ENCODE data around the gene STAP2.

The STAP2 gene

DNA sequence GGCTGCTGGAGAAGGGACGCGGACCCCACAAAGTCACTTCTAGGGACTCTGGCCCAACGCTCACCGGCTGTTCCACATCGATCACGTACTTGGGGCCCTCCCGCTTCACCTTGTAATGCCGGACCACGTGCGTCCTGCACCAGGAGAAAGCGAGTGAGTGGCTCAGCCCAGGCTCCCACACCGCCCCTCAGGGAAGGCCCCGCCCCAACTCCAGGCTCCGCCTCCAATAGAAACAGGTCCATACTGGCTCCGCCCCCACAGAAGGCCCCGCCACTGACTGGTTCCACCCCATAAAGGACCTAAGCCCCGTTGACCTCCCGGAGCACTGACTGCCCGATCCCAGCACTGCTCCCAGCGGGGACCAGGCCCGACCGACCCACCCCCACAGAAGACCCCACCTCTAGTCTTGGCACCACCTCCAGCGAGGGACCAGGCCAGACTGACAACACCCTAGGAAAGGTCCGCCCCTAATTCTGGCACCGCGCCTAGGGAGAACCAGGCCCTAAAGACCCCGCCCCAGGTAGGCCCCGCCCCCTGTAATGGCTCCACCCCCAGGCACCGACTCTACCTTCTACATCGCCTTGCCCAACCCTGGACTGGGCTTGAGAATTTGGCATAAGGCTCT is 11.3 kb downstream of the STAP2 start:
- ATAC-seq (peak; percentile 14), DNase-seq (peak; percentile 78)

DNA sequence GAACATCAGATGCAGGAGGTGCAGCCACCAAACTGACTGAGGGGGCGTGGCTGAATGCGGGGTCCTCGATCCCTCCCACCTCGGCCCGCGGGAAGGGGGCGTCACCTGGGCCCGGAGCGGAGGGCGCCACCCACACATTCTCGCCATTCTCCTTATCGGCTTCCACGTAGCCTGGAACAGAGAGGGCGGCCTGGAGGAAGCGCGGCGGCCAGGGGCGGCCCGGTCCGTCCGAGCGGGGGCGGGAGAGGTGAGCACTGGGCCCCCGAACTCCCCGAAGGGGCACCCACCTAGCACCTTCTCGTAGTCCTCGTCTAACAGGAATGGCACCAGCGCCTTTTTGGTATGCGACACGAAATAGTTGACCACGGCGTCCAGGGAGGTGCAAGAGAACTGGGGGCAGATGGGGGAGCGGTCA is 11.8 kb downstream of the STAP2 start:
- DNase-seq, result peak; percentile 37
- no peak for ATAC-seq

DNA sequence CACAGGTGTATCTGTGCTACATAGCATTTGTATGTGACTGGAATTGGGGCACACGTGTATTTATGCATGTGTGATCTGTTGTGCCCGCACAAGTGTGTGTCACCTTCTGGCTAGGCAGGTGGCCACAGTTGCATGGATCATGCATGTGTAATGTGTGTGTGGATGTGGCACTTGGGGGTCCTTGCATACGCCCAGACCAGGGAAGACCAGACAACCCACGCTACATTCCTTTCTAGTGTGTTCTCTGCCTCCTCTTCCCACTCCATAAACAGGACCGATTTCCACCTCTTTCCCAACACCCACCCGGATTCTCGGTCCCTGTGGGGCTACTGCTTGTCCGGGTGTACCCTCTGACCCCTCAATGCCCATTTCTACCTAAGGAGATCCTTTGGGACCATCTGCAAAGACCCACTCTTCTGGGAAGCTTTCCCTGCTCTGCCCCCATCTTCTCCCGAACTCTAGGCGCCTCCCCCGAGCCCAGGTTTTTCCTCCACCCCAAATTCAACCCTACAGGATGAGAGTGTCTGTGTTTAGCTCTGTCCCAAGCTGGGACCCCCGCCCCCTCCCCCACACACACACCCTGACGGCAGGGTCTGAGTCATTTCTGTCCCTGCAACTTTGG is 12.3 kb downstream of the STAP2 start:
- DNase-seq (no peak), ATAC-seq (no peak)

DNA sequence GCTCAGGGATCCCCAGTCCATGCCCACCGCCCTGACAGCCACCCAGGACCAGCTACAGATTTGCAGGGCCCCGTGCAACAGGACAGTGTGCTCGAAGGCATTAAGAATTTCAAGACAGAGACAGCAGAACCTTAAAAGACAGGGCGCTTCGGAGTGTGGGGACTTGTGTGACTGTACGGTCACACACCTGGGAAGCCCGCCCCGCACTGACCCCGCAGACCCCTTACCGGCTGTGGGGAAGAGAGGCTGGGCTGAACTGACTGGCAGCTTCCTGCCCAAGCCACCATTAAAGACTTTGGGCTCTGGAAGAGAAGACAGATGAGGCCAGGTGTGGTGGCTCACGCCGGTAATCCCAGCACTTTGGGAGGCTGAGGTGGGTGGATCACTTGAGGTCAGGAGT is 14.4 kb downstream of the STAP2 start:
- ATAC-seq (no peak), DNase-seq (no peak)

DNA sequence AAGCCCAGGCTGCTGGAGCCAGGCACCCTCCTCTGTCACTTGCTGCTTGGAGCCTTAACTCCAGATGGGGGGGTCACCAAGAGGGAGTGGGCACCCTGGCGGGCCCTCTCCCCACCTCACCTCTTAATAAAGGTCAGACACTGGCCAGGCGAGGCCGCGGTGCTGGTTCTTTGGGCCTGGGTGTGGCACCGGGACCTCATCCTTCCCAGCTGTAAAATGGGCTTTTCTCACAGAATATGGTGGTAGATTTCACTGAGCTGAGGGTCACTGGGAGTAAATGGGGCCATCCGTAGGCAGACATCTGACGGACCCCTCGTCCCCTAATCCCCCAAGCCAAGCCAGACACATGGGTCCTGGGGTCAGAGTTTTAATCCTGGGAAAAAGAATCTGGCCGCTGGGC is 14.9 kb downstream of the STAP2 start:
- ATAC-seq (no peak), DNase-seq (no peak)

DNA sequence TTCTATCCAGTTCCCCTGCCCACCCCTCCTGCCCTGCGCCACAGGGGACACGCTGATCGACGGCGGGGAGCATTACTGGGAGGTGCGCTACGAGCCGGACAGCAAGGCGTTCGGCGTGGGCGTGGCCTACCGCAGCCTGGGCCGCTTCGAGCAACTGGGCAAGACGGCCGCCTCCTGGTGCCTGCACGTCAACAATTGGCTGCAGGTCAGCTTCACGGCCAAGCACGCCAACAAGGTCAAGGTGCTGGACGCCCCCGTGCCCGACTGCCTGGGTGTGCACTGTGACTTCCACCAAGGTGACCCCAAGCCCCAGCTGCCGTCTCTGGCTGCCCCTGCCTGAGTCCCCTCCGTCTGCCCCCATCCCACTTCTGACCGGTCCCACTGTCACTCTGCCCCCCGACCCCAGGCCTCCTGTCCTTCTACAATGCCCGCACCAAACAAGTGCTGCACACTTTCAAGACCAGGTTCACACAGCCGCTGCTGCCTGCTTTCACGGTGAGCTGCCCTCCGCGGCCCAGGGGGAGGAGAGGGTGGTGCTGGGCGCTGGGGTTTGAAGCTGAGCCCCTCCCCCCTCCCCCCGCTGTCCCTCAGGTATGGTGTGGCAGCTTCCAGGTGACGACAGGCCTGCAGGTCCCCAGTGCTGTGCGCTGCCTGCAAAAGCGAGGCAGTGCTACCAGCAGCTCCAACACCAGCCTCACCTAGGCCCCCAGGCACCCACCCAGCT is 15.5 kb downstream of the STAP2 start:
- ATAC-seq, result no peak

DNA sequence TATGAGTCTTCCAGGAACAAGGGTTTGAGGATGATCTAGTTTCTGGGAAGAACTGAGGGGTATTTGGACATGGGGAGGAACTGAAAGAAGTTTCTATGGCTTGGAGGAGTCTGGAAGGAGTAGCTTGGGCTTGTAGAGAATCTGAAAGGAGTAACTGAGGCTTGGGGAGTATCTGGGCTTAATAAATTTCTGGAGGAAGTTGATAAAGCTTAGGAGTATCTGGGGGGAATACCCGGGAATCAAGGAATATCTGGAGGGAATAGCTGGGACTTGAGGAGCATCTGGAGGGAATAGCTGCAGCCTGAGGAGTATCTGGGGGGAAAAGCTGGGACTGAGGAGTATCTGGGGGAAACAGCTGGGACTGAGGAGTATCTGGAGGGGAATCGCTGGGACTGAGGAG is 18.2 kb downstream of the STAP2 start:
- ATAC-seq, result no peak
- no peak for DNase-seq

More for the DNA sequence above, 15.5 kb downstream of the STAP2 start:
- no peak for DNase-seq

DNA sequence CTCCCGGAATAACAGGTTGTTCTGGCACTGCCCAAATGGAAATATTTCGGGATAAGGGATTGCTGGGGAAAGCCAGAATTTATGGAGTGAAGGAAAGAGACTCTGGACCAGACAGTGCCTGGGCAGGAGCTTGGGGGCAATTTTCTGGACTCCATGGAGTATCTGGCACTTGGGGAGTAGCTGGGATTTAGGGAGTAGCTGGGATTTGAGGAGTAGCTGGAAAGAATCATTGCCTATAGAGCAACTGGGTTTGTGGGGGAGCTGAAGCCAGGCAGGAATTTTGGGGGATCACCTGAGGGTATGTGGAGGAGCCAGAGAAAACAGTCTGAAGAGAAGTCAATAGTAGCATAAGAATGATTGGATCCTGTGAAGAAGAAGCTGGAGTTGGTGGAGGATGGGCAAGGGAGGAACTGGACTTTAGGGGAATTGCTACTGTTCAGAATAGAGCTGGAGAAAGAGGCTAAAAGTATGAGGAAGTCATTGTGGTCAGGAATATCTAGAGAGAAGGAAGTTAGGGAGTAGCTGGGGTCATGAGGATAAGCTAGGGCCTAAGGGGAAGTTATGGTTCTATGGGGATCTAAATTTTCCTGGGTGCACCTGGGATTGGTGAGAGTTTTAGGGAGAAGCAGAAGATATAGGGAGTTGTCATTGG is 19.4 kb downstream of the STAP2 start:
- no peak for DNase-seq
- ATAC-seq, result no peak

DNA sequence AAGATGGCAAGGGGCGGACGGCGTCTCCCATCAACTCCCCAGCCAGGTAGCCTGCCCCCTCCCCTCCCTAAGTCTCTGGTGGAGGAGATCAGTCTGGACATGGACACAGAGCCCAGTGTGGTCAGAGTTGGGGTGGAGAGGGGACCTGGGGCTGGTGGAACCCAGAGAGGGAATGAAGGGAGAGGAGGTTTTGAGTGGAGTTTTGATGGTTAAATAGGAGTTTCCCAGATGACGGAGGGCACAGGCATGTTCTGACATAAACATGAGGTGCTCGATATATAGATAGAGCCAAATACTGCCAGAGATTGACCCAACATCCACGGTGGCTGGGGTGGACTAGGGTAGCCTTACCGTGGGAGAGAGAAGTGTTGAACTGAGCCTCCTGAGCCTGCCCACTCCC is 20.2 kb downstream of the STAP2 start:
- no peak for DNase-seq
- no peak for ATAC-seq

DNA sequence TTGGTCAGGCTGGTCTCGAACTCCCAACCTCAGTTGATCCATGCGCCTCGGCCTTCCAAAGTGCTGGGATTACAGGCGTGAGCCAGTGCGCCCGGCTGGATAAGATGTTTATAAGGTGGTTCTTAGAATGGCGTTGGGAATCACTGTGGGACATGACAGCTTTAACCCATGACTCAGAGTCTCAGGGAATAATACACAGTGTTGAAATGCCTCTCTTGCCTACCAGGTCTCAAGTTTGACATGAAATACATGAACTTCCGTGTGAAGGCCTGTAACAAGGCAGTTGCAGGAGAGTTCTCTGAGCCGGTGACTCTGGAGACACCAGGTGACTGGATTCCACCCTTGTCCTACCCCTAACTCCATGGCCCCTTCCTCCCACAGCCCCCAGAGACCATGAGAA is 21.7 kb downstream of the STAP2 start:
- ATAC-seq (no peak), DNase-seq (no peak)

DNA sequence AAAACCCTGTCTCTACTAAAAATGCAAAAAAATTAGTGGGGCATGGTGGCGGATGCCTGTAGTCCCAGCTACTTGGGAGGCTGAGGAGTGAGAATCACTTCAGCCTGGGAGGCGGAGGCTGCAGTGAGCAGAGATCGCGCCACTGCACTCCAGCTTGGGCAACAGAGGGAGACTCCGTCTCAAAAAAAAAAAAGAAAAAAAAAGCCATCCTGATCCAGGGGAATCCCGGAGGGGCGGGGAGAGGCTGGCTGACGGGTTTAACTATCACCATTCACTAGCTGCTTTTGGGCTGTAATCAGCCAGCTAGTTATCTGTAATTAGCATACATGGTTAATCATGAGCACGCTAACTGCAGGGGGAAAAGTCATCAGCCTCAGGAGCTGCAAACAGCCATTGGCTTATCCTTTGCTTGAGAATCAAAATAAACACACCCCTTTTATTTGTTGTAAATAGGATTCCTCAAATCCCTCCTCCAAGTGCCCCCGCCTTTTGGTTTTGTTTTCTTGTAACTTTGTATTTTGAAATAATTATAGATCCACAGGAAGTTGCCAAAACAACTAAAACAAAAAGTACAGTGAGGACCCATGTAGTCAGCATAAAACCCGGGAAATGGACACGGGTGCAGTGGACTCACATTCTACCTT is 24.7 kb downstream of the STAP2 start:
- ATAC-seq (no peak), DNase-seq (no peak)

DNA sequence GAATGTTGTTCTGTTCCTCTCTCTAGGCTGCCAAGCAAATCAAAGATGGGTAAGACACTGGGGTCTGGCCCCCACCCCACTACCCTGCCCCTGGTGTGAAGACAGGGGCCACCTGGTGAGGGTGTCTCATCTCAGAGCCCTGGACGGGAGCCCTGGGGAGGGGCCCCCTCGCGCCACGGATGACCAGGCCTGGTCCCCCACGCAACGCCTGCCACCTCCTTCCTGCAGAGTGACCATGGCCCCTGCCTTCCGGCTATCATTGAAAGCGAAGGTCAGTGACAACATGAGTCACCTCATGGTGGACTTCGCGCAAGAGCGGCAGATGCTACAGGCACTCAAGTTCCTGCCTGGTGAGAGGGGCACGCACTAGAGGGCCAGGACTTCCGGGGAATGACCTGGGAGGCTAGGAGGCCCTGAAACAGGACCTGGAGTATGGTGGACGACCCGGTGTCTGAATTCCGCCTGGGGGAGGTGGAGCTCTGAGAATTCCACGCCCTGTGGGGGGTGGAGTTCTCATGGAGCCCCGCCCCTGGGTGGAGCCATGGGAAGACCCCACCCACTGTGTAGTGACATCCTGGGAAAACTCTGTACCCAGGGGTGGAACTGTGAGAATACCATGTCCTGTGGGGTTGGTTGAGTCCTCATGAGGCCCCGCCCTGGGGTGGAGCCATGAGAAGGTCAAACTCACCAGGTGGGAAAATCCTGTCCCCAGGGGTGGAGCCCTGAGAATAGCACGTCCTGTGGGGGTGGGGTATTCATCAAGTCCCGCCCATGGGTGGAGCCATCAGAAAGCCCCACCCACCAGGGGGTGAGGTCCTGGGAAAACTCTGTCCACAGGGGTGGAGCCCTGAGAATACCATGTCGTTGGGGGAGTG is 28.1 kb downstream of the STAP2 start:
- DNase-seq (peak; percentile 39), ATAC-seq (peak; percentile 49)

DNA sequence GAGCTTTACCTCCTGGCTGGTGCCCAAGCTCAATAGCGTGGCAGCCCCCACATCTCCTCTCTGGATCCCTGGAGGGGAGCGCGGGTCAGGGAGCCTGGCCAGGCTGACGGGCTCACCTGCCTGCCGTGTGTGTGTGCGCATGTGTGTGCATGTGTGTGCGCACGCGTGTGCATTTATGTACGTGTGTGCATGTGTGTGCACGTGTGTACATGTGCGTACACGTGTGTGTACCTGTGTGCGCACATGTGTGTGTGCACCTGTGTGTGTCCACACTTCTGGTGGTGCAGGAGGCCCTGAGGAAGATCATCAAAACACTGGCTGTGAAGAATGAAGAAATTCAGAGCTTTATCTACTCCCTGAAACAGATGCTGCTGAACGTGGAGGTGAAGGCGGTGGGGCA is 33.0 kb downstream of the STAP2 start:
- DNase-seq (no peak), ATAC-seq (no peak)

DNA sequence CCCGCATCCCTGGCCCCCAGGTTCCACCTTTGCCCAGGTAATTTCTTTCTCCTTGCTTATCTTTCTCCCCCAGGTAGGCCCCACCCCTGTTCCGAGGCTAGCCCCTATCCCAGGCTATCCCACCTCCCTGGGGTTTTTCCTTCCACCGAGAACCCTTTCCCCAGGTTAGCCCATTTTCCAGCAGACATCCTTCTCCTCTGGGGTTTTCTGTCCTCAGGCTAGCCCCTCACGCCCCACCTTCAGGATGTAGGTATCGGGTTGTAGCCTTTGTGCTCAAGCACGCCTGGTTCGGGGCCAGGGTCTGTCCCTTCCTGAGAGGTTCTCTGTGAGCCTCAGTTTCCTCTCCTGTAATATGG is 33.4 kb downstream of the STAP2 start:
- DNase-seq (no peak), ATAC-seq (no peak)

DNA sequence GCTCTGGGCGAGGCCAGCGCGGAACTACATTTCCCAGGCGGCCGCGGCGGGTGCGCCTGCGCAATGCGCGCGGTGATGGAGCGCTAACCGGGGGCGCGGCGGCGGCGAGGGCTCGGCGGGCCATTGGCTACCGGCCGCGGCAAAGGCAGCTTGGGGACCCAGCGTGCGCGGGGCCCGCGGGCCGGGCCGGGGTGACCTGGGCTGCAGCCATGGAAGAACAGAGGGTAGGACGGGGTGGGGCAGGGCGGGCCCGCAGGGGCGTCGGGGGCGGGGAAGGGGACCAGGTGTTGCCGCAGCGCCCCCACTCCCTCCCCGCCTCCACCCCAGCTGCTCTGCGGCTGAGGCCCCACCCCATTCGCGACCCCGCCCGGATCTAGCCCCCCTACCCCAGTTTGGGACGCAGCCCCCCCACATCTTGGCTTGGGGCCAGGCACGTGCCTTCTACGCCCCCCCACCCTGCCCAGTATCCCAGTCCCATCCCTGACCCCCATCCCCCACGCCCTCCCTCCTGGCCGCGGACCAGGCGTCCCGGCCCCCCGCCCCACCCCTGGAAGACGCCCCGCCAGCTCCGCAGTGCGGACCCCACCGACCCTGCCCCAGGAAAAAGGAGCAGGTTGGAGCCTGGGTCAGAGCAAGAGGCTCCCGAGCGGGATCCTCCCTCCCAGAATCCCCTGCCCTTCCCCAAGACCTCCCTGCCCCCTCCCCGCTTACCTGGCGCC is 33.9 kb downstream of the STAP2 start, which contains the start of gene FSD1:
Gene FSD1 (plus strand): TSS at position 61 of the 719 bp plus-strand sequence. CDS start 149 bp downstream, at position 210.
- peak; percentile 87 for ATAC-seq
- peak; percentile 89 for DNase-seq

DNA sequence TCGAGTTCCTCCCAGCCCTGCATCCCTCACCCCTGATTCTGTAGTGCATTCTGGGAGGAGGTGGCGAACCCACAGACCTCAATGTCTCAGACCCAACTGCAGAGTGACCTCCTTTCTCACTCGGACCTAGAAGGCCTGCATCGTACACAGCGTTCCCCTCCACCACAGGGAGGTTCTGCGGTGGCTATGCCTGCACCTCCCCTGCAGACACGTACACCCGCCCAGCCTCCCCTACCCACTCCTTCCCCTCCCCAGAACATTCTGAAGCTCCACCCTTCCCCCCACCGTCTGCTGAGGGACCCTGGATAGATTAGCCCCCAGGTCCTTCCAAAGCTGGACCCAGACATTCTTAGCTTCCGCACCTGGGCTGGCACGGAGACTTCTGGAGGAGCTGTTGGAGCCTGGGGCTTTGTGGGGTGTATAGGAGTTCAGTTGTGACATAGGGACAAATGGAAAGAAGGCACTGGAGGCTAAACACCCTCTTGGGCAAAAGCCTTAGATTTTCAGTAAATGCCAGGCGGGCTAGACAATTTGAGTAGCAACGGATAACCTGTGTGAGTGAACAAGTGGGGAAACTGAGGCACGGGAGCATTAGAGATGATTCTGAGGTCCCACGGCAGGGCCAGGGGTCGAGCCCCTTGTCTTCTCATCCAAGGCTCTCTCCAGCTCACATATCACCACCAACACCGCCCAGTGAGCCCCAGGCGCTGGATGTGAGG is 34.6 kb downstream of the STAP2 start:
- DNase-seq (no peak), ATAC-seq (no peak)

DNA sequence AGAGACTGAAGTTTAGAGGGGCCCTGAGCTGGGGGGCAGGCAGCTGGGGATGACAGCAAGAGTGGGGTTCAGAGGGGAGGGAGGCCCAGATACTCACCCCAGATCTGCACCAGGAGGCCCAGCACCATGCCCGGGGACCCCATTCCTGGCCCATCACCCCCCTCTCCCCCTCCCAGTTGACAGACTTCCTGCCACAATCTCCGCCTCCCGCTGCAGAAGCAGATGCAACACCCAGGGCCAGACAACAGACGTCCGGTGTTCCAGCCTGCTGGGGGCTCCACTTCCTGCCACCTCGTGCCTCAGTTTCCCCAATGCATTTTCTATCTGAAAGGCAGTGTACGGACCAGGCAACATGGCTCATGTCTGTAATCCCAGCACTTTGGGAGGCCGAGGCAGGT is 36.4 kb downstream of the STAP2 start, which contains the start of gene TMIGD2:
Gene TMIGD2 (minus strand): TSS at position 147 of the 398 bp plus-strand sequence. CDS start 4 bp downstream, at position 143.
- DNase-seq (peak; percentile 29), ATAC-seq (no peak)

DNA sequence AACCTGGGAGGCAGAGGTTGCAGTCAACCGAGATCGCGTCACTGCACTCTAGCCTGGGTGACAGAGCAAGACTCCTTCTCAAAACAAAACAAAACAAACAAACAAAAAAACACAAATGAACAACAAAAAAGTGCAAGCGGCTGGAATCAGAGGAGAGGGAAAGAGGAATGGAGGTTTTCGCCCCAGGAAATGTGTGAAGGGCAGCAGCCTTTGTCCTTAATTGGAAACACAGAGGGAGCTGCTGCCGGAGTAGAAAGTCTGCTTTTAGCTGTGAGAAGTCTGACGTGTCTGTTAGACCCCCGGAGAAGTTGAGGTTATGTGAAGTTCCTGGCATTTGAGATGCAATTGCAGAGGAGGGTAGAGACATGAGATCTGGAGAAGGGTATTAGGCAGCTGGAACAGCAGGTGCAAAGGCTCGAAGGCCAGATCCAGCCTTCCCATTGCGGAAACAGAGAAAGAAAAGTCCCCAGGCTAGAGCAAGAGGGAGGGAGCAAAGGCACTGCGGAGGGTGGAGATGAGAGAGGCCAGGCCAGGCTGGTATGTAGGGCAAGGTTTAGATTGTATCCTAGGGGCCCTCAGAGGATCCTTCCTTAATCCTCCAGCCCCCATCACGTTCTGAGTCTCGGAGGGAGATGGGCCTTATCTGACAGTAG is 36.9 kb downstream of the STAP2 start:
- no peak for DNase-seq

DNA sequence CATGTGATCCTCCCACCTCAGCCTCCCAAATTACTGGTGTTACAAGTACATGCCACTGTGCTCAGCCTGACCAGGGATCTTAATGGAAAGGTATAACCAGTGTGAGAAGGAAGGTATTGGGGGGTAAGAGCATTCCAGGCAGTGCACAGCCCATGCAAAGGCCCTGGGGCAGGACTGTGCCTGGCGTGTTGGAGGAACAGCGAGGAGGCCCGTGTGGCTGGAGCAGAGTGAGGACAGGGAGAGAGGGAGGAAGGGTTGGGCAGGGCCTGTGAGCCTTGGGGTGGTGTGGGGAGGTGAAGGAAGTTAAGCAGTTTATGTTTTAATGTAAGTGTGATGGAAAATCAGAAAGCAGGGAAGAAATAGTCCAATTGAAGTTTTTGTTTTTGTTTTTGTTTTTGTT is 38.0 kb downstream of the STAP2 start:
- no peak for ATAC-seq
- no peak for DNase-seq

More for the DNA sequence above, 36.9 kb downstream of the STAP2 start:
- no peak for ATAC-seq
